Measurements from ENCODE around the gene MRPL49.

- no peak for TF ChIP-seq CTCF (IDR thresholded peaks at IDR 0.05; ENCODE audit: poor library complexity, severe bottlenecking)
- no peak for TF ChIP-seq POLR2AphosphoS5 (IDR thresholded peaks at IDR 0.05)
- no peak for TF ChIP-seq TAF1 (IDR thresholded peaks at IDR 0.05; ENCODE audit: low read depth)
- TF ChIP-seq RAD21 (conservative IDR thresholded peaks at IDR 0.05), result no peak
Observed at GRCh38 chr11:65169164-65169641, 47.1 kb downstream of the MRPL49 start.
